GM21381 (cell line): Measurements from ENCODE around the gene ZNF664.
A peak's percentile ranks its signal among the peaks of the same experiment; 100 is the strongest.

ENCODE experiments used
- ATAC-seq: cut with Tn5 transposase; IDR thresholded peaks from one replicate; pipeline ENCODE4 v1.9.1; 2021; ENCODE audit warnings: mild to moderate bottlenecking, moderate library complexity; ENCODE audit not compliant: unreplicated experiment

Gene ZNF664

DNA sequence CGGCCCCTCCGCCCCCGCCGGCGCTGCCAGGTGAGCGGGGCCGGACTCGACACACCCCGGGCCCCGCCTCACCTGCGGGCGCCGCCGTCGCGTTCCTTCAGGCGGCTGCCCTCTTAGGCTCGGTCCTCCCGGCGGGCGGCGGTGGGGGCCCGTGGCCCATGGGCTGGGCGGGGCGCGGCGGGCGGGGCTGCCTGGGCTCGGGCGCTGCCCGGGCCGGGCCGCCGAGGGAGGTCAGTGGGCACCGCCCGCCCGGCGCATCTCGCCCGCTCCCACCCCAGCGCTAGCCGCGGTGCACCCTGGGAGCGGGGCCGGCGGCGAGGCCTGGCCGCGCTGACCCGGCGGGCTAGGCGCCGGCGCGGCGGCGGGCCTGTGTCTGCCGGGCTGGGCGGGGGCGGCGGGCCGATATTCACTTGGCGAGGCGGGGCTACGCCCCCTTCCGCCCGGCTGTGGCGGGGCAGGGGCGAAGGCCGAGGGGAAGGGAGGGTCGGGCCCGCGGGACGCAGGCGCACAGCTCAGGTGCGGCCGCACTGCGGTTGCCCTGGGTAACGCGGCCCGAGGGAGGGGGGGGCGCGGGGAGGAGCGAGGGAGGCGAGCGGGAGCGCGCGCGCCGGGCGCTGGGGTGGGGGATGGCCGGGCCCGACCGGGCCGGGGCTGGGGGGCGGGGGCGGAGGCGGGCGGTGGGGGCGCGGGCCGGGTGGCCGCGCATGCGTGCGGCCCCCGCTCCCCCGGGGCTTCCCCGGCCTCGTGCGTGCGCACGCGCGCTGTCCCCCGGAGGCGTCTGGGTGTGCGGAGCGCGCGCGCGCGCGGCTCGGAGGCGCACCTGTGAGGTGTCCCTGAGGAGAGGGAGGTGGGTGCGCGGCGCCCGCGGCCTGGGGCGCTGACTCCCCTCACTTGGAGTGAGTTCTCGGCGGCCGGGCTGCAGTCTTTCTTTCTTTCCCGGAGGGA lies at the start of gene ZNF664, which contains the start of gene CCDC92:
Gene ZNF664 (plus strand): TSS at position 759 of the 945 bp plus-strand sequence. CDS start 38,930 bp downstream, outside the sequence.
Gene CCDC92 (minus strand): TSS at position 375 of the 945 bp plus-strand sequence. CDS start 28,526 bp downstream, outside the sequence.
- ATAC-seq: peak; percentile 75

DNA sequence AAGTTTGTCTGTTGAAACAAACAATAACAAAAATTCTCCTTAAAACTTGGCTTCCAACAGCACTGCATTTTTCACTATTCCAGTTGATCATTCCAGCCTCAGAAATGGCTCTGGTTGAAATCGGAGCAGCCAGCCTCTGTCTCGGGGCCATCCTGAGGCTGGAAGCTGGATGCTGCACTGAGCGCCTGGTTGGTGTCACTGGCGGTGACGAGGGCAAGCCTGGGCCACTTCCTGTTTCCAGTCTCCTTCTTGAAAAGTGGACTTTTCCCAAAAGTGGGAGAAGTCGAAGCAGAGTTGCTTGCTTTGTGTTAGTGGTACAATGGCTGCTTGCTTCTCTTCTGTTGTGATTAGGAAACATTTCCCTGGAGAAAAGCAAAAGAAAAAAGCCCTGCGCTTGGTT lies 49.1 kb upstream of the ZNF664 start:
- no peak for ATAC-seq

DNA sequence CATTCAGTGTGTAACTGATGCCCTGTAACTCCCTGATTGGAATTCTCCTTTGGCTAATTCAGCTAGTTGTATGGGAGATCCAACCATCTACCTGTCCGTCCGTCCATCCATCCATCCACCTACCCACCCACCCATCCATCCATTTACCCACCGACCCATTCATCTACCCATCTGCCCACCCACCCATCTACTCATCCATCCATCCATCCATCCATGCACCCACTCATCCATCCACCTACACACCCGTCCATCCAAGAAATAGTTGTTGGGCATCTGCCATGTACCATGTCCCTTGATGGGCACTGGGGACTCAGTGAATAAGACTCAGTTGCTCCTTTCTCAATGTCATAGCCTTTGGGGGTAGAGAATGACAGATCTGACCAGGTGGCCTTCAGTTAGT lies 48.5 kb upstream of the ZNF664 start:
- ATAC-seq: no peak

DNA sequence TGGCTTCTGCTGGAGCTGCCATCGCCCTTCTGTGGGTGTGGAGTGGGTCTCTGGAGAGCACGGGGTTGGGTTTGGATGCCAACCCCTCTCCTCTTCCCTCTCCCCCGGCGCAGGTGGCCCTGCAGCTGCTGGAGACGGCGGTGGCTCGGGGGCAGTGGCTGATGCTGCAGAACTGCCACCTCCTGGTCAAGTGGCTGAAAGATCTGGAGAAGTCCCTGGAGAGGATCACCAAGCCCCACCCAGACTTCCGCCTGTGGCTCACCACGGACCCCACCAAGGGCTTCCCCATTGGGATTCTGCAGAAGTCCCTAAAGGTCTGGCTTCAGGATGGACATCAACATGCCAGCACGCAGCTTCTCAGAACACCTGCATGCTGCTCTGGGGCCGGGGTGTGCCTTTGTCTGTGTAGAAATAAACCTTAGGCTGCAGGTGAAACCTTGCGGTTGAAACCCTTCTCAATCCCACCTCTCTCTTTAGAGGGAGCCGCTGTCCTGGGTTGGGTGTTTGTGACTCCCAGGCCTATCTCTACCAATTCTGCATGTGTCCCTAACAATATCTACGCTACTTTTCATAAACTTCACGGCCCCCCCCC lies 44.6 kb upstream of the ZNF664 start:
- ATAC-seq: no peak

DNA sequence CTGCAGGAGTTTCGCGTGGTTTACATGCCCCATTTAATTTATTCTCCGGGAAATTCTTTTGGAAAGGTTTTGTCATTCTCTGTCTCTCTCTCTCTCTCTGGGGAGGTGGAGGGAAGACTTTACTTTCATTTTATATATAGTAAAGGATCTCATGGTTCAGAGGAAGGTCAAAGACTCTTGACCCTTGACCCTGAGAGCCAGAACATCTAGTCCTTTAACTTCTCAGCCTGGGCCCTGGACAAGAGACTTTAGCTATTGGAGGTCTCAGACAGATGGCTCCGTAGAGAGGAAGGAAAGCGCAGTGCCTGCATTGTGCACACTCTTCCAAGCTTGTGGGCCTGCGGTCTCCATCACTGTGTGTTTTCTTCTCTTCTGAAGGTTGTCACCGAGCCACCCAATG lies 44.1 kb upstream of the ZNF664 start:
- ATAC-seq: no peak

DNA sequence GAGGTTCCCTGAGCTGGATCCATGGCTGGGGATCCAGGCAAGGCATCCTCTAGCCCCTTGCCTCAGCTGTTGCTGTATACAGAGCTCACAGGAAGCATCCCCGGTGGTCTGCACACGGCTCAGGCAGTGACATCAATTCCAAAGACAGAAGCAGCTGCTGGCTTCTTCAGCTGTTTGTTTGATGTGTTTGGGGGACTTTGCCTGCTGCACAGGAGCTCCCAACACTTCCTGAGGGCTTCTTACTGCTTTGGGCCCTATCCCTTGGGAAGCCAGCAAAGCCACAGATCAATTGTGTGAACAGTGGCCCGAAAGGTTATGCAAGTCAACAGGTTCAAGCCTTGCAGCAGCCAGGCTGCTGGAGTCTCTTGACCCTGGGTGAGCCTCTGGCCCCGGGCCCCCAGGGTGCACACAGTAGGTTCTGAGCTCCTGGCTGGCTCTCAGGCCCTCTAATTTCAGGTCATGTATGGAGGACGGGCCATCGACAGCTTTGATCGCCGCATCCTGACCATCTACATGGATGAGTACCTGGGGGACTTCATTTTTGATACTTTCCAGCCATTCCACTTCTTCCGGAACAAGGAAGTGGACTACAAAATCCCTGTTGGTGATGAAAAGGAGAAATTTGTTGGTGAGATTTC lies 43.0 kb upstream of the ZNF664 start:
- no peak for ATAC-seq

DNA sequence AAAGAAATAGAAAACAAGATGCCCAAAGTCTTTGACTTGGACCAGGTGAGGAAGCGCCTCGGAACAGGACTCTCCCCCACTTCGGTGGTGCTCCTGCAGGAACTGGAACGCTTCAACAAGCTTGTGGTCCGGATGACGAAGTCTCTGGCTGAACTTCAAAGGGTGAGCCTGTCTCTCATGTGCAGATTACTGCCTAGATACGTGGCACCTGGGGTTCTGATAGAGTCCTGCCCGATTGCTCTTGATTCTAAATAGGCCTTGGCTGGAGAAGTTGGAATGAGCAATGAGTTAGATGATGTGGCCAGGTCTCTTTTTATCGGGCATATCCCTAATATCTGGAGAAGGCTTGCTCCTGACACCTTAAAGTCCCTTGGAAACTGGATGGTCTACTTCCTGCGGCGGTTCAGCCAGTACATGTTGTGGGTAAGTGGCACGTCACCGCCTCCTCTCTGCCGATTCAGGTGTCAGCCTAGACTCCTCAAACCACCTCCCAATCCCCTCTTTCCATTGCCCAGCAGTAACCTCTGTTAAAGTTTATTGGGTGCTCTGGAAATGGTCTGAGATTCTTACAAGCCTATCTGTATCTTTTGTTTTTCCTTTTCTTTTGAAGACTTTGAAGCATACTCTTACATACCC lies 41.2 kb upstream of the ZNF664 start:
- no peak for ATAC-seq

DNA sequence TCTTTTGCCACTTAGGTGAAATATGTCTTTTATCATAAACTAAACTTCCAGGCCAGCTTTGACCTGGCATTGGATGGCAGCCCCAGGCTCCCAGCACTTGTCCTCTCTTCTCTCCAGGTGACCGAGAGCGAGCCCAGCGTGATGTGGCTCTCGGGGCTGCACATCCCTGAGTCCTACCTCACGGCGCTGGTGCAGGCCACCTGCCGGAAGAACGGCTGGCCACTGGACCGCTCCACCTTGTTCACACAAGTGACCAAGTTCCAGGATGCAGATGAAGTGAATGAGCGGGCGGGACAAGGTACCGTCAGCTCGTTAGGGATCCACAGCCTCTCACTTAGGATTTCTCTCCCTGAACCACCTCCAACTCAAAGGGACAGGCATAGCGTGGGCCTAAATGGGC lies 39.8 kb upstream of the ZNF664 start:
- ATAC-seq: no peak

DNA sequence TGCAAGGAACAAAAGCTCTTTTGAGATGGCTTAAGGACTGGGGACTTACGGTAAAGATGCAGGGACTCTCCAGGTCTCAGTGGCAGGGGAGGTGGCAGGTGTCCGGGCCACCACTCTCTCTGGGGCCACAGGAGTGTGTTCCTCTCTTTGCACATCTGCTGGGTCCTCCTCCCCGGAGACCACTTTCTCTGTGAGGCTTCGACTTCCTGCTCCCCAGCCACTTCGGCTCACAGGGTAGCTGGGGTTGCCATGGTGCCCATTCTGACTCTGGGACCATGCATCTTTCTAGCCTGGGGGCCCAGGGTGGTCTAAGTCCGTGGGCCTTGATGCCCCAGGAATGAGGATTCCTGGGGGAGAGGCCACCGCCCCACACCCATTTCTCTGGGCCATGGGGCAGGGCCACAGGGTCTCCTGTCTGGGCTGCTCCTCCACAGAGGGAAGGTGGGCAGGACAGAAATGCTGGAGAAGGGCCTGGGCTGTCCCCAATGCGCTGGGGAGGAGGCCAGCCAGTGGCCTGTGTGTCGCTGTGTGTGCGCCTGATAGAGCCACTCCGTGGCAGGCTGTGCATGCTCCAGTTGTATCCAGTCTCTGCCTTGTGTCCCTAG lies 38.9 kb upstream of the ZNF664 start:
- ATAC-seq: no peak

DNA sequence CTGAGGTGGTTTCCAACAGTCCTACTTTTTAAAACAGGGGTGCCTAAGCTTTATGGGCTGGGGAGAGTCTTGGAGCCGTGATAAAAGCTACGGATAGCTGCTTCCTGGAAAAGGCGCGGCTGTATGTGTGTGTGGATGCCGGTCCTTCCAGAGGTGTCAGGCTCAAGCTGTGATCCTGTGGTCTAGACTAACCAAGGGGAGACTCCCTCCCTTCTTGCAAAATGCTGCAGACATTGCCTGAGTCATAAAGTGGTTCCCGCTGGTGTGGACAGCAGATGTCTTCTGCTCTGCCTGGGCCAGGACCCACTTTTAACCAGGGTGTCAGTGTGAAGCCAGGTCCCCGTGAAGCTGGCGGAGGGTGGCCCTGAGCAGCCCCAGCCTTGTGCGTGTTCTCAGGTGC lies 38.2 kb upstream of the ZNF664 start:
- no peak for ATAC-seq

DNA sequence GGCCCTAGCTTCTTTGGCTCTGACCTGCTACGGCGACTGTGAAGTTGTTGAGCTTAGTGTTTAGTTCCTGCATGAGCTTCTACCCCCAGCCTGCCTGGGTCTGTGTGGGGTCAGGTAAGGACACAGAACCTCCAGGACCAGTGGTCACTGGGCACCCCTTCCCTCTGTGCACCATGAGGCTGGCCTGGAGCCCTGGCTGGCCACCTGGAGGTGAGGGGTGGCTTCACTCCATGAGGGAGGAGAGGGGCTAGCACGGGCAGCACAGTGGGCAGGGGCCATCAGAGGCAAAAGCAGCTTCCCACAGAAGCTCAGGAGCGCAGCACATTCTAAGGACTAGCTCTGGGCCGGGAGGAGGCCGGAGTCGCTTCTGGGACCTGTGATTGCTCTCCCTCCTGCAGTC lies 37.1 kb upstream of the ZNF664 start:
- ATAC-seq: no peak

DNA sequence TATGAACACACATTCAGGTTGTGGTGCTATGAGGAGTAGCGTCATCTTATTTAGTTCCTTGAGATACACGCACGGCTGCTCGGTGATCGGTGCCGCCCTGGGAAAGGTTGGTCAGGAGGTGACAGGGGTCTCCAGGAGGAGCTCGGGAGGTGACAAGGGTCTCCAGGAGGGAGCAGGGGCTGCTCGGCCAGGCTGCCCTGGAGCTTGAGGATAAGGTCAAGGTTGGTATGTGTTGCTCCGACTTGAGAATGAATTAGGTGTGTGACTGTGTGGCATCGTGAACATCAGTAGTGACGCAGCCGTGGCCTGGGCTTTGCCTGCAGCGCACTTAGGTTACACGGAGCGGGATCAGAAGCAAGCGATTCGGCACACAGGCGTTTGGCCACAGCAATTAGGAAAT lies 36.5 kb upstream of the ZNF664 start:
- no peak for ATAC-seq

DNA sequence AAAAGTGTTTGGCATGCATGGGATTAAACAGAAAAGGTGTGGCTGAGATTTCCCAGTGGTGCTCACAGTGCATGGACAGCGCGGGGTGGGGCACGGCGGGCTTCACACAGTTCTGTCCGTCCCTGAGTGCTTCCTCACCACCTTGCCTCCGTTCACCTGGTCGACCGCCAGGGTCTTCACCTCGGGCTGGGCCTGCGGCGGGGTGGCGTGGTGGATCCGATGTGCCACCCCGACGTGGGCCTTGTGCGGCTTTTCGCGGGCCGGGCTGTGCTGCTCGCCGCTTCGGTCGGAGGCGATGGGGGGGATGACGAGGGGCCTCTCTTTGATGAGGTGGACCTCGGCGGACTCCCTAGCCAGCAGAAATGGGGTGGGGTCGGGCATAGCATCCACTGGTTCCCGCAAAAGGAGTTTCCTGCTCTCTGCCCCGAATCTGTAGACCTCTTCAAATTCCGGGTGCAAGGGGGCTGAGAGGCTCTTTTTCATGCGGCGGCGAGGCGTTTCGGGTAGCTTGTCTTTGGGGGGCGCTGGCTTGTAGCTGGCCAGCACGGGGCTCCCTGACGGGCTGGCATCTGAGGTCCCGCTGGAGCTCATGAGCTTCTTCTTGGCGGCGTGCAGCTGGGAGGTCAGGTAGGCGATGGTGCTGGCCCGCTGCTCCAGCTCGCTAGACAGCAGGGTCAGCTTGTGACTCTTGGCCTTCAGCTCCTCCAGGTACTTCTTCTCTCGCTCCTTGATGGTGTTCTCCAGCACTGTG lies 35.9 kb upstream of the ZNF664 start:
- no peak for ATAC-seq

DNA sequence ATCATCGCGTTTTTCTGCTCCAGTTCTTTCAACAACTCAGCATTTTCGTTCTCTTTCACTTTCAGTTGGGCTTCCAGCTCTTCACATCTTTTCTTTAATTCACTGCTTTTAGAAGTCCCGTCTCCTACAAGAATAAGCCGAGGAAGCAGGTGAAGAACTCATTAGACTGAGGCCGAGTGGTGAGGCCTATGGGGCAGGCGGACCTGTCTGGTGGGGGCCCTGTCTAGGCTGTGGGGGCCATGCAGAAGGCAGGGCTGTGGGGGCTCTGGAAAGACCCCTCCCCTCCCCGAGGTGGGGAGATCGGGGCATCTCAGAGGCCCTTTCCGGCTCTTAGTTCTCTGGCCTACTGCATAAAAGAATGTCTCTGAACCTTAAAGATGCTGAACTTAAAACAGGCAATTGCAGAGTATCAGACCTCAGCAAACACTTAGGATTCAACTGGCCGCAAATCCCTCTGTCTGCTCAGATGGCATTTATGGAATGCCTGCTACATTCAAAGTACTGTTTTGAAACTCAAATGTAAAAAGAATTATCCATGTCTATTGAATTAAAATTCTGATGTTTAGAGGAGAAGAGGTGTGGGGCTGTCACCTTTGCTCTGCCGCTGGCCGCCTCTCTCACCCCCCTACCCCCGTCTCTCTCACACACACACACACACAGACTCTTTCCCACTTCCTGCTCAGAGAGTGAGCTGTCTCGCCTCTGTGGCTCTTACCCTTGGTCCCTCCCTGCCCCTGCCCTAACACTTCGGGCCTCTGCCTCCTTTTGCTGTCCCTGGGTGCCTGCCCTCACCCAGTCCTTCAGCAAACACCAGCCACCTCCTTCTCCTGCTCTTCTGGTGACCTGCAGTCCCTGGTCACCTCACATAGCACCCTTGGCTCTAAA lies 35.1 kb upstream of the ZNF664 start:
- ATAC-seq: no peak

DNA sequence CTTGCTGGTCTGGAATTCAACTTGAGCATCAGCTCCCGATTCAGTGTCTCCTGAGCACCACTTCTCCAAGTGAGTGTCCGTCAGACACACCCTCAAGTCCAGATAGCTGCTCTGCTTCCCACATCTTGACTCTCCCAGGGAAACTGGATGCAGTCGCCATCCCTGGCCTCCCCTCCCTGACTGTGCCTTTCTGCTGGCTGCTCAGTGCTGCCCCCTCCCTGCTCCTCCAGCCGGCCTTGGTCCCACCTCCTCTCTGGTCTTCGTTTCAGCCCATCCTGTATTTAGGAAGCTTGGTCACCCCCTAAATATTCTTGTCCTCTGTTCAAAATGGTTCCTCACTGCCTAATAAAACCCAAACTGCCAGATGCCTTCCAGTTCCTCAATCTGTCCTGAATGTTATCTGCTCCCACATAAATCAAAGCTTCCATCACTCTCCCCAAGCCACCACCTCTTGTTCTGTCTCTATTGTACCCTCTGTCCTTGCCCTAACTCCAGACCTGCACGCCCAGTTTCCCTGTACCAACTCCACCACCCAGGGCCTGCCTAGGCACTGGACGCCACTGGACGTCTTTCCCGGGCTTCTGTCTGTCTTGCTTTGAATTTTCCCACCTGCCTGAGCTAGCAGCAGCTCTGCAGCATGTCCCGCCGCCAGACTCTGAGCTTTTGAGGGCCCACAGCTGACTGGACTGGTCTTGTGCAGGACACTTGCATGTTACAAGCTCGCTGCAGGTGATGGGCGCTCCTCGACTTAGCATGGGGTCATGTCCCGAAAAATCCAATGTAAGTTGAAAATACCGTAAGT lies 34.1 kb upstream of the ZNF664 start:
- ATAC-seq: no peak

DNA sequence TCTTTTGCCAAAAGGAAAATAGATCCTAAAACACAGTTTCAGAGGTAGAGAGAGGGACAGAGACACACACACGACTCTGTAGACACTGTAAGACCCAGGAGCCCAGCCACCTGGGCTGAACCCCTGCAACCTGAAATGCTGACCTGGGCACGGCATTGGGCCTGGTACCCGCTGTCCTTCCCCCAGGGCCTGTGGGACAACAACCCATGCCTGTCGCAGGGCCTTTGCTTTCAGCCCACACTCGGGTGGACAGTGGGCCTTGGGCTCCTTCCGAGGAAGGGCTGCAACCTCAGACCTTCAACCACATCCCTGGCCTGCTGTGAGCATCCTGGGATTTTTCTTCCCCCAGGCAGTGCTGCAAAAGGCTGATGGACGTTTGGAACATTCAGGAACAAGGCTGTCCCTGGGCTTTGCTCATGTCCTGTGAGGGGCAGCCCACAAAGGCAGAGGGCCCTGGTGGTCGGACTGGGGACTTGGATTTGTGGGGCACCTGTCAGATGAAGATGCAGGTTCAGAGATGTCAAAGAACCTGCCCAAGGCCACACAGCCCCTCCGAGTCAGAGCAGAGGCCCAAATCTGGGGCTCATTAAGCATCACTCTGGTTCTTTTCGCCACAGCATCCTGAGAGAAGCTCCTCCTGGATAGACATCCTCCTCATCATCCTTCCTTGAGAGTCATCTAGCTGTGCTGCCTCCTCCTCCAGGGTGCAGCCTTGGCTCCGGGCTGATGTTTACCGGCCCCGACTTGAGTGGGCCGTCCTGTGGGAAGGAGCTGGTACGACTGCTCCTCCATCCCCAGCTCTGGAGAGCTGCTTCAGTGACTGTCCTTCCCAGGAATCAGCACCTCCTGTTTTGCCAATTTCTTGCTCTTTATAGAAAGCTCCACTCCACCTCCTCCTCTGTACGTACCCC lies 33.0 kb upstream of the ZNF664 start:
- no peak for ATAC-seq

DNA sequence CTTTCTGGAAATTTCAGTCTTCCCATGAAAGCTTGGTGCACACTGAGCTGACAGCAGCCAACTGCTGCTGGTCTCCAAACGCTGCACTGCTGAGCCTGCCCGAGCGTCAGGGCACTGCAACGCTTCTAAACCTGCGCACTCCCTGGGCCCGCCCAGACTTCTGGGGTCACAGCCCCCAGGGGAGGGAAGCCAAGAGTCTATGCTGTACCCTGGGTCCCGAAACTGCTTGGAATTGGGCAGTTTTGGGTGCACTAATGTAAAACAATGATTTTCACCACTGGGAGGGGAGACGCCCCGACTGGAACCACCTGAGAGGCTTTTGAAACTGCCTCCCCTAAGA lies 32.4 kb upstream of the ZNF664 start:
- no peak for ATAC-seq
